Measurements from ENCODE around the gene LPAR3.

- TF ChIP-seq ZNF274 (IDR thresholded peaks at IDR 0.05; ENCODE audit: low read depth, low read length) (no peak), YY1 (IDR thresholded peaks at IDR 0.05; ENCODE audit: insufficient read depth, insufficient read length) (no peak)
Measured at GRCh38 chr1:84763912-84764680, 128.9 kb downstream of the LPAR3 start.

Measured in NT2/D1 (cell line).